NCI-H2029 treated with DMSO at 0.1 percent for 48 hours (cell line): ENCODE measurements around the gene B3GLCT.
"Not testable (repeated sequence)": the region's sequence is repeated elsewhere in the genome, so short reads cannot be mapped to it uniquely, and the experiment has no call there.

Experiments used
- DNase-seq: peaks from one replicate; lab custom pipeline; 2025; lab: John Stamatoyannopoulos, UW

The B3GLCT gene

GRCh38 chr13:31184451-31184850 lies 15.3 kb upstream of the B3GLCT start:
- no peak for DNase-seq

GRCh38 chr13:31184981-31185645 lies 14.7 kb upstream of the B3GLCT start:
- DNase-seq: no peak

- no peak for DNase-seq
These were observed 8.0 kb upstream of the B3GLCT start for GRCh38 chr13:31191748-31192147.

GRCh38 chr13:31192306-31192705 lies 7.5 kb upstream of the B3GLCT start:
- DNase-seq: no peak

- DNase-seq: no peak
These were observed 4.2 kb upstream of the B3GLCT start for GRCh38 chr13:31195616-31196015.

- DNase-seq: no peak
These were observed 2.8 kb upstream of the B3GLCT start for GRCh38 chr13:31196992-31197391.

- DNase-seq: no peak
These were observed 1.3 kb upstream of the B3GLCT start for GRCh38 chr13:31198519-31198918.

GRCh38 chr13:31199527-31199848 lies 287 bp upstream of the B3GLCT start:
- no peak for DNase-seq

GRCh38 chr13:31200637-31200971 lies 829 bp downstream of the B3GLCT start:
- DNase-seq: no peak

GRCh38 chr13:31201341-31202031 lies 1.7 kb downstream of the B3GLCT start:
- DNase-seq: no peak

- no peak for DNase-seq
These were observed 4.8 kb downstream of the B3GLCT start for GRCh38 chr13:31204592-31204991.

- peak; percentile 15 for DNase-seq
These were observed 8.1 kb downstream of the B3GLCT start for GRCh38 chr13:31207661-31208552.

- DNase-seq: no peak
These were observed 8.9 kb downstream of the B3GLCT start for GRCh38 chr13:31208559-31209122.

- DNase-seq: peak; percentile 53
These were observed 9.5 kb downstream of the B3GLCT start for GRCh38 chr13:31209172-31209840.

- DNase-seq: no peak
These were observed 10.1 kb downstream of the B3GLCT start for GRCh38 chr13:31209841-31210210.

GRCh38 chr13:31213651-31214289 lies 14.0 kb downstream of the B3GLCT start:
- DNase-seq: no peak

- DNase-seq: no peak
These were observed 14.7 kb downstream of the B3GLCT start for GRCh38 chr13:31214435-31214834.

- not testable (repeated sequence) for DNase-seq
These were observed 17.1 kb downstream of the B3GLCT start for GRCh38 chr13:31216916-31217315.

- no peak for DNase-seq
These were observed 20.3 kb downstream of the B3GLCT start for GRCh38 chr13:31219909-31220598.

GRCh38 chr13:31221057-31221456 lies 21.3 kb downstream of the B3GLCT start:
- DNase-seq: no peak

- DNase-seq: no peak
These were observed 23.4 kb downstream of the B3GLCT start for GRCh38 chr13:31223215-31223614.
